Measurements from ENCODE around the gene PTMS.

Gene PTMS

DNA sequence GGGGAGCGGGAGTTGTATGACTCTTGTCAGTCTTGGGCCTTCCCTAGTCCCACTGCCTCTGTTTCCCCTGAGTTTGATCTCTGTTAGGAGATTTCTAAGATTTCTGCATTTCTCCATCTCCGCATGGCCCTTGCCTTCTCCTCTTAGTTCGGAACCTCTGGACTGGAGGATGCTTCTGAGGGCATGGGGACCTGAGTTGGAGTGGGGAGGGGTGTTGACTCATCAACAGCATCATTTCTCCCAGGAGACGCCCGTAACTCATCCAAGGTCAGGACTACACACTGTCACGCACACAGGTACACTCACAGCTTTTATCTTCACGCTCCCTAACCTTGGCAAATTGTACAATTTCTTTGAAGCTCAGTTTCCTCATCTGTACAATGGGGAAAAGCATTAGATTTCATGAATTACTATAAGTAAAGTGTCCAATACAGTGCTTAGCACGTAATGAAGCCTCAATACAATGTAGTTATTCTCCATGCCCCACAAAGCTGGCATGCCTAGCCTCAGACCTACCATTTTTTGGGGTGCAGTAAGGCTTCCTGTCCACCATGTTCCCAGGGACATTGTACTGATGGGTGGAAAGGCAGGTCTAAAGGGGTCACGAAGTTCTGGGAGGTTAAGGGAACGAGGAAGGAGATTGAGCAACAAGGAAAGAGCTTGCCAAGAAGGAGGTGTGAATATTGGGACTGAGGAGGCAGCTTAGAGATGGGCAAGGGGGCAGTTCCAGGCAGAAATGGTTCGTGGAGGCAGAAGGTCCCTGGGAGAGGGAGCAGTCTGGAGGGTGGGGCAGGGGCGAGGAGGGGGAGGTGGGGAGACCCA lies 5.6 kb downstream of the PTMS start:
- DNase-seq (ENCODE audit: low spot score) = no peak

DNA sequence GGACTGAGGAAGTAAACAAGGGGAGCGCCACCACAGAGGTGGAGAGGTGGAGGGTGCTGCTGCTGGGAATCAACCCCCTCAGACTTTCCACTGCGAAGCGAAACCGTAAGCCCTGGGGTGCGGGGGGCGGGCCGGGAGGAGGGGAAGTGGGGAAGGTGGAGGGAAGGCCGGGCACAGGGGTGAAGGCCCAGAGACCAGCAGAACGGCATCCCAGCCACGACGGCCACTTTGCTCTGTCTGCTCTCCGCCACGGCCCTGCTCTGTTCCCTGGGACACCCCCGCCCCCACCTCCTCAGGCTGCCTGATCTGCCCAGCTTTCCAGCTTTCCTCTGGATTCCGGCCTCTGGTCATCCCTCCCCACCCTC lies 6.2 kb downstream of the PTMS start, which contains the start of gene LAG3:
Gene LAG3, plus strand, starts transcription at position 190 of the 365 bp plus-strand sequence. CDS start 333 bp downstream, outside the sequence.
- no peak for DNase-seq (ENCODE audit: low spot score)

DNA sequence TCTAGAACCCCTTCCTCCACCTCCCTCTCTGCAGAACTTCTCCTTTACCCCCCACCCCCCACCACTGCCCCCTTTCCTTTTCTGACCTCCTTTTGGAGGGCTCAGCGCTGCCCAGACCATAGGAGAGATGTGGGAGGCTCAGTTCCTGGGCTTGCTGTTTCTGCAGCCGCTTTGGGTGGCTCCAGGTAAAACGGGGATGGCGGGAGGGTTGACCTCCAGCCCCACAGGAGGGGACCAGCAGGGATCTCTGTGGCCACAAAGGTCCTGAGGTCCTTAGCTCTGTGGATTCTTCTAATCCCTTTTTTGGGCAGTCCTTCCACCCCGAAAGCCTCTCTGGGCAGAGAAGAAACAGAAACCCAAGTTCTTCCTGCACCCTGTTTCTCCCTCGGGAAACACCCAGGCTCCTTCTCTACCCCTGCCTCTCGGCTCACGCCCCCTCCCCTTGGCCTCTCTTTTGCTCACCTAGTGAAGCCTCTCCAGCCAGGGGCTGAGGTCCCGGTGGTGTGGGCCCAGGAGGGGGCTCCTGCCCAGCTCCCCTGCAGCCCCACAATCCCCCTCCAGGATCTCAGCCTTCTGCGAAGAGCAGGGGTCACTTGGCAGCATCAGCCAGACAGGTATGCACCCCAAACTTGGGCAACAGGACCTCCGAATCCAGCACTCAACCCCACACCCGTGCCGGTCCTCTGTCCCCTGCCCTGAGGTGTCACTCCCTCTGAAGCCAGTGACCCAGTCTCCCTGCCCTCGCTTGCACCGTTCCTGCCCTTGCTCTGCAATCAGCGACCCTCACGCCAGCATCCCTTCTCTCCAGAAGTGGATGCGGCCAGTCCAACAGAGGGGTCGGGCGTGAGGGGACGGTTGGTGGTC lies 6.8 kb downstream of the PTMS start:
- DNase-seq (ENCODE audit: low spot score) = no peak

DNA sequence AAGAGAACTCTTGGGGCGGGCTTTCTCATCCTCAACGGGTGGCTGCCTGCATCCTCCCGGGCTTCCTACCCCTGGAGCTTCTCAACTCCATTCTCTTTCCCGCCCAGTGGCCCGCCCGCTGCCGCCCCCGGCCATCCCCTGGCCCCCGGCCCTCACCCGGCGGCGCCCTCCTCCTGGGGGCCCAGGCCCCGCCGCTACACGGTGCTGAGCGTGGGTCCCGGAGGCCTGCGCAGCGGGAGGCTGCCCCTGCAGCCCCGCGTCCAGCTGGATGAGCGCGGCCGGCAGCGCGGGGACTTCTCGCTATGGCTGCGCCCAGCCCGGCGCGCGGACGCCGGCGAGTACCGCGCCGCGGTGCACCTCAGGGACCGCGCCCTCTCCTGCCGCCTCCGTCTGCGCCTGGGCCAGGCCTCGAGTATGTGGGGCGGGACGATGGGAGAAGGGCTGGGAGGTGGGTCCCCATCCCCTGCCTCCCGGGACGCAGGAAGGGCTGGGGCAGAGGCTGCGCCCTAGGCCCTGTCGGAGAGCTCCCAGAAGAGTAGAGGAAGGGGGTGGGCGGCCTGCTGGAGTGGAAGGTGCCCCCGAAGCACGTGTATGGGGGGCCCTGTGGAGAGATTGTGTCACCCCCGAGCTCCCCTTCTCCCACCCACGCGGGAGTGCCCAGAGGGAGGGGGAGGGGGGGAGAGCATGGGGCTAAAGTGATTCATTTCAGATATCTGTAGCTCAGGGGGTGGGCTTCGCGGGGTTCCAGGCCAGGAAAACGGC lies 7.6 kb downstream of the PTMS start:
- DNase-seq (ENCODE audit: low spot score) = no peak

DNA sequence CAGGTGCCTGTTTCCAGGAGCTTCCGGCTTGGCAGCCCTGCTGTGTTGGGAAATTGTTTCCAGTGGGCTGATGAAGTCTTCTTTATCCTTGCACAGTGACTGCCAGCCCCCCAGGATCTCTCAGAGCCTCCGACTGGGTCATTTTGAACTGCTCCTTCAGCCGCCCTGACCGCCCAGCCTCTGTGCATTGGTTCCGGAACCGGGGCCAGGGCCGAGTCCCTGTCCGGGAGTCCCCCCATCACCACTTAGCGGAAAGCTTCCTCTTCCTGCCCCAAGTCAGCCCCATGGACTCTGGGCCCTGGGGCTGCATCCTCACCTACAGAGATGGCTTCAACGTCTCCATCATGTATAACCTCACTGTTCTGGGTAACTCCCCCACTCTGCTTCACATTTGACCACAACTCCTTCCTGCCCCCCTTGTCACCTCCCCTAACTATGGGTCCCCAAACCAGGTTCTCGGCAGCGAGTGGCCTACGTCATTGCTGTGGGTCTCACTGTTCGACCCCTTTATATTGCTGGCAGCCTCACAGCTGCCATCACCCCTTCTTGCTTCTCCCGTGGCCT lies 8.4 kb downstream of the PTMS start:
- no peak for DNase-seq (ENCODE audit: low spot score)

DNA sequence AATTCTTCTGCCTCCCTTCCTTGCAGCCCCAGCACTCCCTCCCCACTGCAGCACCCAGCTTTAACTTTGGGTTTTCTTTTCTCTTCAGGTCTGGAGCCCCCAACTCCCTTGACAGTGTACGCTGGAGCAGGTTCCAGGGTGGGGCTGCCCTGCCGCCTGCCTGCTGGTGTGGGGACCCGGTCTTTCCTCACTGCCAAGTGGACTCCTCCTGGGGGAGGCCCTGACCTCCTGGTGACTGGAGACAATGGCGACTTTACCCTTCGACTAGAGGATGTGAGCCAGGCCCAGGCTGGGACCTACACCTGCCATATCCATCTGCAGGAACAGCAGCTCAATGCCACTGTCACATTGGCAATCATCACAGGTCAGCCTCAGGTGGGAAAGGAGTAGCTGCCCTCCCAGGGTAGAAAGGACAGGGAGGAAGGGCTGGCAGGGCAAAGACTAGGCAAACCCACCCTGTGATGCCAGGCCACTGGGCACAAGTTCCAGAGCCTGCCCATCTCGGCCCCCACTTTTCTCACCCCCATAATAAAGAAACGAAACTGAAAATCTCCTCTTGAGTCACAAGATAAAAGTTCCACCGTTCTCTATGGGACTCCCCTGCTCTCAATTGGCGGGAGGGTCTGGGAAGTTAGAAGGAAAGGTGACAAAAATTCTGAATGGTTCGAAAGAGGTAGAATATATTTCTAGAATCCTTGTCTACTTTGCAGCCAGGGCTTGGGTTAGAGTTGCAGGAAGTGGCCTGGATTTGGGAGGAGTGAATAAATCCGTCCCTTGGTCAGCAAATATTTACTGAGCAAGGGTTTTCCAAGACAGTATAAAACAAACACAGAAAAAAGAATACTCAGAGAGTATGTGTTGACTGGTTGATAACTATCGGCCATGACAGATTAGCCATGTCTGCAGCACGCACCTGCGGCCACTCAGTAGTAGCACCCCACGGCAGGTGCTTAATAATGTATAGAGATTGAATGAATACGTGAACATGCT lies 9.3 kb downstream of the PTMS start:
- no peak for DNase-seq (ENCODE audit: low spot score)

DNA sequence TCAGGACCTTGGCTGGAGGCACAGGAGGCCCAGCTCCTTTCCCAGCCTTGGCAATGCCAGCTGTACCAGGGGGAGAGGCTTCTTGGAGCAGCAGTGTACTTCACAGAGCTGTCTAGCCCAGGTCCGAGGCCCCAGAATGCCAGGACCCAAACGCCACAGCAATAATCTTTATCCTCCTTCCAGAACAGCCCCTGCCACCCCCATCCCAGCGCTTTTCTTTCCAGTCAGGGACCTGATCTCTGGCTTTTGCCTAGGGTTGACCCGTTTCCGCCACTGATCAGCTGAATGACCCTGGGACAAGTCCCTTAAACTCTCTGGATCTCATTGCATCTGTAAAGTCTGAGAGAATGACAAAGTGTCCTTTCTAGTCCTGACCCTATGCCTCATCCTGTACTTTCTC lies 11.2 kb downstream of the PTMS start:
- DNase-seq (ENCODE audit: low spot score) = no peak

DNA sequence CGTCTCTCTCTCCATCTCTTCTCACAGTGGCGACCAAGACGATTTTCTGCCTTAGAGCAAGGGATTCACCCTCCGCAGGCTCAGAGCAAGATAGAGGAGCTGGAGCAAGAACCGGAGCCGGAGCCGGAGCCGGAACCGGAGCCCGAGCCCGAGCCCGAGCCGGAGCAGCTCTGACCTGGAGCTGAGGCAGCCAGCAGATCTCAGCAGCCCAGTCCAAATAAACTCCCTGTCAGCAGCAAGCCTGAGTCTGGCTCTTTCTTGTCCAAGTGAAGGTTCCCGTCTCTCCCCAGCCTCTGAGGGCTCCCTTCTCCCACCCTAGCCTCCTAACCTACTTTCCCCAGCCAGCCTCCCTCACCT lies 12.0 kb downstream of the PTMS start:
- DNase-seq (ENCODE audit: low spot score) = no peak

DNA sequence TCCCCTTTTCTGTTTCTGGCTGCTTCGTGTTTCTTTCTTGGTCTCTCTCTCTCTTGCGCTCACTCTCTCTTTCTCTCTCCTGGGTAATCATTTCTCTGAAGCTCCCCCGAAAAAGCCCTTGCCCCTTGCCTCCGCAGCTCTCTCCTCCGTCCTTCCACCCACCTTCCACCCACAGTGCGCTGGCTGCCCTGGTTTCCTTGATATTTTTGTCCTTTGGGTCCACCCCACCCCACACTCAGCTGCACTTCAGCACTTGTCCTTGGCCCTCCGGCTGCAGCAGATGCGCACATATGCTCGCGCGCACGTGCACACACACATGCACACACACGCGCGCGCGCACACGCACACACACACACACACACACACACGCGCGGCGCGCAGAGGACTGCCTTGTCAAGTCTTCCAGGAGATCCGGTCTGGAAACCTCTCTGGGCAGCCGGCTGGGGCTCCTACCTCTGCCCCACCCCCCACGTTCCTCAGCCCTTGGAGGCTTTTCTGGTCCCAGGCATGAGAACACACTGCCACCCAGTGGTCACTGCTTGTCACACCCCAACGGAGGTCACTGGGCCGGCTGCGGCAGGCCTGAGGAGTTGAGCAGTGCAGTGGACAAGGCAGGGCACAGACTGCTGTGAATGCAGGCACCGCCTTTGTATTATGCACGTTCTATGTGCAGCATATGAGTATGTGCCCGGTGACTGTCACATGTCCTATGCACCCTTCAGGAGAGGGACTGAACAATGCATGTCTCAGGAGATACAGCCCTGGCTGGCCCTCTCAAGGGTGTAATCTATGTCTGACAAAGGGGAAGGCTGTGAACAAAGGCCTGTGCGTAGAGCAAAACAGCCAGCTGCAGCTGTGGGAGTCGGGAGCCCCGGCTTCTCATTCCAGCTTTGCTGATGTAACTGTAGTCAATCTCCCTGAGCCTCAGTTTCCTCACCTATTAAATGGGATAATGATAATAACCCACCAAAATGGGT lies 12.7 kb downstream of the PTMS start:
- DNase-seq (ENCODE audit: low spot score) = peak; percentile 95

DNA sequence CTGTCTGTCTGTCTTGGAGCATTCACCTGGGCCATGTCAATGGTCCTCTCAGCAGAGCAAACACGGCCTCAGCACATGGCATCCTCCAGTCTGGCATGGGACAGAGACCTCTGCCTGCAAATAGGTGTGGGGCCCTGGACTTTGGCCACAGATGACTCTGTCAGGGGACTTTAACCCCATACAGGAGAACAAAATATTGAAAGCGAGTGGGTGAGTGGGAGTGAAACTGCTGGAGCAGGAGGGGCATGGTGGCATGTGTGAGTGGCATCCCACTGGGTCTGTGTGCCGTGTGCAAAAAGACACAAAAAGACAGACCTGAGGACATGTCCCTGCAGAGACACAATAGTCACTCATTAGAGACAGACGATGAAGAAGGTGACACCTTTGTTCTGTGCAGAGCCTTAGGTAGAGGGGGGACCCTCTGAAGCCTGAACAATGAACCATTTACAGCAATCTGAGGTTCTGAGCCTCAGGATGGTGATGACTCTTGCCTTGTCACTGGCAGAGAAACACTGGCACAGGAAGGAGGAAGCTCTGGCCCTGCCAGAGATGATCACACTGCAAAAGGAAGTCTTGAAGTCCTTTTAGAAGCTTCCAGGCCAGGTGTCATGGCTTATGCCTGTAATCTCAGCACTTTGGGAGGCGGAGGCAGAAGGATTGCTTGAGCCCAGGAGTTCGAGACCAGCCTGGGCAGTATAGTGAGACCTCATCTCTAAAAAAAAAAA lies 13.7 kb downstream of the PTMS start:
- no peak for DNase-seq (ENCODE audit: low spot score)

DNA sequence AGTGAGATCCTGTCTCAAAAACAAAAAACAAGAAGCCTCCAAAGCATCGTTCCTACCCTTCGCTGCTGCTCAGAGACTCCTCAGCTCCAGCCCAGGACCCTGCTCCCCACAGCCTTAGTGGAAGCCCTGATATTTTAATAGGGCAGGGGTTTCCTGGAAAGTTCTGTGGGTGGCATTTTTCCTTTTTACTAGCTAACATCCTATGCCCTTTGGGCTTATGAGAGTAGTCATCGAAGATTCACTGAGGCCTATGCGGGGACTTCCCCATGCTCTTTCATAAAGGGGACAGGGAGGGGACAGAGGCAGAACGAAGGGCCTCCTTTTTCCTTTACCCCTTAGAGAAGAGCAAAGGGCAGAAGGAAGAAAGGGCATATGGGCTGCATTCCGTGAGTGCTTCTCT lies 14.4 kb downstream of the PTMS start:
- DNase-seq (ENCODE audit: low spot score) = no peak

DNA sequence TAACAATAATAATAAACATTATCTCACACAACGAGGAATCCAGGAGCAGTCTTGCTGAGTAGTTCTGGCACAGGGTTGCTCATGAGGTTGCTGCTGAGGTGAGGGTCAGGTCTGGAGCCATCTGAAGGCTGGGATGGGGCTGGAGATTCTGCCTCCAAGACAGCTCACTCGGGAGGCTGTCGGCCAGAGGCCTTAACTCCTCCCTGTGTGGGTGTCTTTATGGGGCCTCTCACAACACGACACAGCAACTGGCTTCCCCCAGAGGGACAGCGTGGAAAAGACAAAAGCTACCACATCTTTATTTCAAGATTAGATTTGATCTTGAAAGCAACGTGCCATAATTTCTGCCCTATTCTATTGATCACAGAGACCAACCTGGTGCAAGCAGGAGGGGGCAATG lies 16.0 kb downstream of the PTMS start:
- no peak for DNase-seq (ENCODE audit: low spot score)

DNA sequence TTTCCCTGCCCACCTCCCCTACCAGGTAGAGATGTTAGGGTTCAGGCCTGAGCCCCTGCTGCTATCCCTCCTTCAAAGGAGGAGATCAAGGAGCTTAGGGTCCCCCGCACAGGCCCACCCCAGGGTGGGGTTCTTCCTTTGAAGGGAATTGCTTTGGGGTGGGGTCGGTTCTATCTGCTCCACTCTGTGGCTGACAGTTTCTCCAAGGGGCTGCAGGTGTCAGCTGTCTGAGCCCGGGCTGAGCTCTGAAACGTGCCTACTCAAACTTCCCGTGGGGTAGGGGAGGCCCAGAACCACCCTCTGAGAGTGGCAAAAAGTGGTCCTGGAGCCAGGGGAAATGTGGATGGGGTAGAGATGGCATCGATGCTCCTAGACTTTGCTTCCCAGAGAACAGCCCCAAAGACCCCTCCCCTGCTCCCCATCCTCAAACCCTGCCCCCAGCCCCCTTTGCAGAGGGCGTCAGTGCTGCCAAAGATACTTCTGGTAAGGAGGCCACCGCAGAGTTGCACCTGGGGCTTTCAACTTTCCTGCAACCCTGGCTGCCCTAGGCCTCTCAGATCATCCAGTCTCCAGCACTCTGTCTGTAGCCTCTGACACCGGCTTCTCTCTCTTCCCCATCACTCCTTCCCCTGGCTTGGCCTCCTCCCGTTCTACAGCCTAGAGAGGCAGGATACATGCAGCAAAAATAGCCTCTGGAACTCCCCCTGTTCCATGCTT lies 16.8 kb downstream of the PTMS start:
- no peak for DNase-seq (ENCODE audit: low spot score)

DNA sequence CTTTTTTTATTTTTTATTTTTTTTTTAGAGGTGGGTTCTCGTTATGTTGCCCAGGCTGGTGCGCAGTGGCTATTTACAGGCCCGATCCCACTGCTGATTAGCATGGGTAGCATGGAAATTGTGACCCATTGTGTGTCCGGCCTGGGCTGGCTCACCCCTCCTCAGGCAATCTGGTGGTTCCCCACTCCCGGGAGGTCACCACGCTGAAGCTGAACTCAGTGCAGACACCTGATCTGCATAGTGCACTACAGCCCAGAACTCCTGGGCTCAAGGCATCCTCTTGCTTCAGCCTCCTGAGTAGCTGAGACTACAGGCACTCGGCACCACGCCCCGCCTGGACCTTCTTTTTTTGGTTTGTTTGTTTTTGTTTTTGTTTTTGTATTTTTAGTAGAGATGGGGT lies 17.7 kb downstream of the PTMS start:
- no peak for DNase-seq (ENCODE audit: low spot score)

DNA sequence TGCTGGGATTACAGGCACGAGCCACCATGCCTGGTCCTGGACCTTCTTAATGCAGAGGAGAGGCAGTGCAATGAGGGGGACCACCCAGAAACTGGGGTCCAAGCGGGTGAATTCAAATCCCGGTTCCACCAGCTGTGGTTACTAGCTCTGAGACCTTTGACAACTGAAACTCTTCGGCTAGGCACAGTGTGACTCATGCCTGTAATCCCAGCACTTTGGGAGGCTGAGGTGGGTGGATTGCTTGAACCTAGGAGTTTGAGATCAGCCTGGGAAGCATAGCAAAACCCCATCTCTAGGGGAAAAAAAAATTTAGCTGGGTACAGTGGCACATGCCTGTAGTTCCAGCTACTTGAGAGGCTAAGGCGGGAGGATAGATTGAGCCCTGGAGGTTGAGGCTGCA lies 18.1 kb downstream of the PTMS start:
- no peak for DNase-seq (ENCODE audit: low spot score)

DNA sequence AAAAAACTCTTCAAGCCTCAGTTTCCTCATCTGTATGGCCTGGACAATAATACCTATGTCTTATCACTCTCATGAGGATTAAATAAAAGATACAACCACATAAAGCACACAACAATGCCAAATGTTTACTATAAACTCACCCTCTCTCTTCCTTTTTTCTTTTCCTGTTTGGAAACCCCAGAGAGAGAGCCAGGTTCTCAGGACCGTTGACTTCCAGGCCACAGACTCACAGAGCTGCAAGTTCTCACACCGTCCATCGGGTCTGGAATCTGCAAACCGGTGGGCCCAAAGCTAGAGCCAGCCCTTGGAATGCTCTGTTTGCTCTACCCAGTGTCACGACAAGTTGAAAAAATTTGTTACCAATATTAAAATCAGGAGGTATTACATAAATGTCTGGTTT lies 18.6 kb downstream of the PTMS start:
- DNase-seq (ENCODE audit: low spot score) = no peak

DNA sequence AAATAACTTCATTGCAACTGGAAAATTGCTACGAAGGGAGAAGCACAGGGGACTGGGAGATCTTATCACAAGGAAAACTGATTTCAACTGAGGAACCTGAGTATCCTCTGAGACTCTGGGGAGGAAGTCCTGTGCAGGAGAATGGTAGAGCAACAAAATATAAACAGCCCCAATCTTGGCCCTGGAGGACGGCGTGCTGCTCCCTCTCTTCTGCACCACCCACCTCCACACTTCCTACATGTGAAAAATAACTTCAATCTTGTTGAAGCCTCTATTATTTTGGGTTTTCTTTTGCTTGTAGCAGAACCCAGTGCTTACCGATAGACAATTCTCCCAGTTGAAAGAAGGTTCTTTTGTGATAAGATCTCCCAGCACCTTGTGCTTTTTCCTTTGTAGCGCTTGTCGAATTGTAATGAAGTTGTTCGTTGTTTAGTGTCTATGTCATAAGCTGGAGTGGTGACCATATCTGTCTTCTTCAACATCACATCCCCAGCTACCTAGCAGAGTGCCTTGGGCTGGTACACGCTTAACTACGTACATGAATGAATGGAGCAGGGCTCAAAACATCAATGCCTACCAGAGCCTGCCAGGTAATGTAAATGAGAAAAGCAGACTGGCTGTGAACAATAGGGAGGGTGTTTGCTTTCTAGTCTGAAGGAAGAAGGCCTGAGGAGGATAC lies 20.4 kb downstream of the PTMS start:
- no peak for DNase-seq (ENCODE audit: low spot score)

DNA sequence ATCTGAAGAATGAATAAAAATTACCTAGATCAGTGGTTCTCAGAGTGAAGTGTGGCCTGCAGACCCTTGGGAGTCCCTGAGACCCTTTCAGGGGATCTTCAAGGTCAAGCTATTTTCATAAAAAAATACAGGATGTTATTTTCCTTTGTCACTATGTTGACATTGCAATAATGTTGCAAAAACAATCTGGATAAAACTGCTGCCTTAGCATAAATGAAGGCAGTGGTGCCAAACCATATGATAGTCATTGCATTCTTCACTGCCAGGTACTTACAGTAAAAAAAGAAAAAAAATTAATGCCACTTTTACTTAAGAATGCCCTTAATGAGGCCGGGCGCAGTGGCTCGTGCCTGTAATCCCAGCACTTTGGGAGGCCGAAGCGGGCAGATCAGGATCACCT lies 21.1 kb downstream of the PTMS start:
- DNase-seq (ENCODE audit: low spot score) = no peak
